Osteoblast (primary cell): ENCODE results near the gene ENHO. TPM values are rescaled to one million over a fixed set of nuclear protein-coding genes. Genes with fewer than 3 reads are reported as not detected.
A peak's percentile ranks its signal among the peaks of the same experiment; 100 is the strongest.

Experiments used
- DNase-seq: peaks from one replicate; pipeline ENCODE4 v3.0.0; 2011; ENCODE audit warnings: low spot score, mixed read lengths; ENCODE audit not compliant: insufficient read length; ENCODE audit errors: missing footprints
- H2AFZ ChIP-seq: 2 replicates; pipeline ENCODE4 v1.6.0; 2011; ENCODE audit warnings: mild to moderate bottlenecking, low read length
- H3K27ac ChIP-seq: 2 replicates; pipeline ENCODE4 v1.5.1; 2011; ENCODE audit warnings: mild to moderate bottlenecking, low read depth, low read length, moderate library complexity
- H3K27me3 ChIP-seq: 2 replicates; pipeline ENCODE4 v1.6.0; 2012; ENCODE audit warnings: mild to moderate bottlenecking, control low read depth, inconsistent platforms, low read length, moderate library complexity; ENCODE audit not compliant: insufficient read depth
- H3K36me3 ChIP-seq: 2 replicates; pipeline ENCODE4 v1.5.1; 2011; ENCODE audit warnings: mild to moderate bottlenecking, low read length, control low read depth, moderate library complexity; ENCODE audit not compliant: insufficient read depth
- H3K4me1 ChIP-seq: 2 replicates; pipeline ENCODE4 v1.5.1; 2011; ENCODE audit warnings: mild to moderate bottlenecking, low read length, control low read depth, moderate library complexity; ENCODE audit not compliant: insufficient read depth
- H3K4me2 ChIP-seq: 2 replicates; pipeline ENCODE4 v1.6.0; 2011; ENCODE audit warnings: mild to moderate bottlenecking, low read length; ENCODE audit not compliant: insufficient read depth
- H3K4me3 ChIP-seq: fragments of 200-600 bp; sonication (generic); 3 replicates; pipeline ENCODE4 v1.5.1; 2012; ENCODE audit warnings: mild to moderate bottlenecking, low read length, inconsistent platforms; ENCODE audit not compliant: insufficient read depth
- H3K79me2 ChIP-seq: 2 replicates; pipeline ENCODE4 v1.6.0; 2012; ENCODE audit warnings: mild to moderate bottlenecking, low read length, control low read depth, inconsistent platforms; ENCODE audit not compliant: insufficient read depth
- H3K9me3 ChIP-seq: 2 replicates; pipeline ENCODE4 v1.5.1; 2011; ENCODE audit warnings: low read depth, low read length, control low read depth
- H4K20me1 ChIP-seq: 2 replicates; pipeline ENCODE4 v1.6.0; 2012; ENCODE audit warnings: mild to moderate bottlenecking, low read length, control low read depth; ENCODE audit not compliant: insufficient read depth
- total RNA-seq: library from RNA; depleted of rRNA; stranded (reverse); fragments of >200 nt; gene quantifications from 2 replicates; pipeline ENCODE4 v1.2.3, GENCODE V29; 2012
- TF ChIP-seq, protein P1 (sequence below): IDR thresholded peaks from 2 replicates; pipeline ENCODE4 v1.5.1; 2011; ENCODE audit warnings: mild to moderate bottlenecking, low read depth, low read length, moderate library complexity; ENCODE audit errors: extremely low read depth

The ENHO gene
- total RNA-seq, 1 donor = under 0.01 TPM

- H3K27me3 ChIP-seq = peaks cover 5% of the 10 kb centered on the region
Measured at GRCh38 chr9:34558919-34559623, 36.3 kb upstream of the ENHO start.

DNA sequence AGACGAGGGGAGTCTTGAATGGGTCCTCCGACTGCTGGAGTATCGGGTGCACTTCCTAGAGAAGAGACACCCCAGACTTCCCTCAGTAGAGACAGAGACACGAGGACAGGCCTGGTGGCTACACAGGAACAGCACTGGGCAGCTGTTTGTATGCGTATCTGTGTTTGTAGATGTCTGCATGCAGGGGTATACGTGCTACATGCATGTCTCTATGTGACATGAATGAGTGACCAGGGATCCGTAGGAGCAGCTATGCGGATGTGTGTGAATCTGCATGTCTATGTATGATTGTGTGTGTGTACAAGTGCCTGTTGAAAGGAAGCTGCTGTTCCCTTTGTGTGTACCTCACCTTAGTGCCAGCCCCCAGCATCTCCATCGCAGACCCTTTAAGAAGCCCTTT, 35.6 kb upstream of the ENHO start:
- TF ChIP-seq, protein P1, sequence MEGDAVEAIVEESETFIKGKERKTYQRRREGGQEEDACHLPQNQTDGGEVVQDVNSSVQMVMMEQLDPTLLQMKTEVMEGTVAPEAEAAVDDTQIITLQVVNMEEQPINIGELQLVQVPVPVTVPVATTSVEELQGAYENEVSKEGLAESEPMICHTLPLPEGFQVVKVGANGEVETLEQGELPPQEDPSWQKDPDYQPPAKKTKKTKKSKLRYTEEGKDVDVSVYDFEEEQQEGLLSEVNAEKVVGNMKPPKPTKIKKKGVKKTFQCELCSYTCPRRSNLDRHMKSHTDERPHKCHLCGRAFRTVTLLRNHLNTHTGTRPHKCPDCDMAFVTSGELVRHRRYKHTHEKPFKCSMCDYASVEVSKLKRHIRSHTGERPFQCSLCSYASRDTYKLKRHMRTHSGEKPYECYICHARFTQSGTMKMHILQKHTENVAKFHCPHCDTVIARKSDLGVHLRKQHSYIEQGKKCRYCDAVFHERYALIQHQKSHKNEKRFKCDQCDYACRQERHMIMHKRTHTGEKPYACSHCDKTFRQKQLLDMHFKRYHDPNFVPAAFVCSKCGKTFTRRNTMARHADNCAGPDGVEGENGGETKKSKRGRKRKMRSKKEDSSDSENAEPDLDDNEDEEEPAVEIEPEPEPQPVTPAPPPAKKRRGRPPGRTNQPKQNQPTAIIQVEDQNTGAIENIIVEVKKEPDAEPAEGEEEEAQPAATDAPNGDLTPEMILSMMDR = no peak
- Histone ChIP-seq H3K79me2 (no peaks in the 10 kb centered on the region), H3K4me2 (no peak overlapping the region), H4K20me1 (no peaks in the 10 kb centered on the region), H3K9me3 (no peaks in the 10 kb centered on the region), H3K4me1 (no peaks in the 10 kb centered on the region), H3K36me3 (no peaks in the 10 kb centered on the region), H3K27ac (no peak overlapping the region), H2AFZ (no peak overlapping the region), H3K27me3 (peaks cover 9% of the 10 kb centered on the region), H3K4me3 (no peak overlapping the region)
- peak; percentile 79 for DNase-seq

More at GRCh38 chr9:34558919-34559623, 36.3 kb upstream of the ENHO start:
- H3K9me3 ChIP-seq = no peaks in the 10 kb centered on the region
- no peaks in the 10 kb centered on the region for H3K36me3 ChIP-seq
- no peak overlapping the region for H3K4me2 ChIP-seq
- H4K20me1 ChIP-seq = no peaks in the 10 kb centered on the region
- H3K27ac ChIP-seq = no peak overlapping the region
- H3K4me3 ChIP-seq = no peak overlapping the region
- no peaks in the 10 kb centered on the region for H3K79me2 ChIP-seq
- TF ChIP-seq, protein P1 = no peak
- no peak overlapping the region for H2AFZ ChIP-seq
- DNase-seq = no peak
- no peaks in the 10 kb centered on the region for H3K4me1 ChIP-seq

DNA sequence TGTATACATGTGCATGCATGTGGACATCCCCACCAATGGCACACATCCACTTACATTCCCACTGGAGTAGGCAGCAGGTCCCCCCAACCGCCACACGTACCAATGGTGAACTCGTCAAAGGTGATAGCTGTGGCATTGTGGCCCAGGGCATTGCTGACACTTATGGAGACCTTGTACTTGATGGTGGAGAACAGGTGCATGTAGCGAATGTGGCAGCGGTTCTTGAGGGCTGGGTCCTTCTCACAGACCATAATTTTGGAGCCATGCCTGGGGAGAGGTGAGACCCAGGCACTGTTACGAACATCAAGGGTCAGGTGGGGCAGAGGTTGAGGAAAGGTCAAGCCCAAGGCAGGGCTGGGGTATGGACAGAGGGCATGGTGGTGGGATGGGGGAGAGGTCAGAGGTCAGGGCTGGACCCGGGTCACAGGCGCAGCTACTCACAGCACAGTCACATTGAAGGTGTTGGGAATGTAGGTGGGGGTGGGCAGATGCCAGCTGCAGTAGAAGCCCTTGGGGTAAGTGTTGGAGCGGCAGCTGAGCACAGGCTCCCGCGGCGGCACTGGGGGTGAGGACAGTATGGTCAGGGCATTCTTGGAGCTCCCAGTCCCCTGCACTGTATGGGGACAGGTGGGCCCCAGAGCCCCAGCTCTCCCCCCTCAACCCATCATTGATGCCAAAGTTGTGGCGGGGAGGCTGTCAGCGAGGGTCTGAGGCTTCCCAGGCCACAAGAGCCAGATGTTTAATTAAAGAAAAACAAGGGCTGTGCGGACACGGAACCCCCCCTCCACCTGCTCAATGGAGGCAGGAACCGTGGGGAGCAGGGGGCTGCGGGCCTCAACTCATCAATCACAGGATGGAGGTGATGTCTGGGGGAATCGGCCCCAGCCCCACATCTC, 34.9 kb upstream of the ENHO start:
- peak; percentile 58 for DNase-seq
- Histone ChIP-seq H3K27me3 (peaks cover 10% of the 10 kb centered on the region), H3K4me1 (no peaks in the 10 kb centered on the region), H4K20me1 (no peaks in the 10 kb centered on the region), H3K27ac (no peak overlapping the region), H3K79me2 (no peaks in the 10 kb centered on the region), H3K9me3 (no peaks in the 10 kb centered on the region), H3K4me2 (no peak overlapping the region), H2AFZ (no peak overlapping the region), H3K36me3 (no peaks in the 10 kb centered on the region), H3K4me3 (no peak overlapping the region)
- TF ChIP-seq, protein P1 = no peak

DNA sequence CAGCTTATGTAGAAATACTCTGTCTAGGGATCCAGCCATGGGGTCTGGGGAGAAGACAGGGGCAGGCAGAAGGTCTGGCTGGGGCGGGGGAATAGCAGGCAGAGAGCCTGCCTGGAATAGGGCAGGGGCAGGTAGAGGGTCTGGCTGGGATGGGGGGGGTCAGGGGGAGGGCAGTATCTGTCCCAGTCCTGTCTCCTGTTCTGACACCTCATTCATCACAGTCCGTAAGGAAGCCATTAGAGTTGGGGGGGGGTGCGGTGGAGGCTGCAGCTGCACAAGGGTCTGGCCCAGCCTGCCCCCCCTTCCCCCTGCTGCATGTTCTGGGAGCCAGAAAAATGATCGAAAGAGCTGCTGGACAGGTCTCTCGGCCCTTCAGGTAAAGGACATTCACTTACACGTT, 34.2 kb upstream of the ENHO start:
- no peaks in the 10 kb centered on the region for H3K4me1 ChIP-seq
- H3K4me2 ChIP-seq = no peak overlapping the region
- no peaks in the 10 kb centered on the region for H3K36me3 ChIP-seq
- no peaks in the 10 kb centered on the region for H4K20me1 ChIP-seq
- H3K4me3 ChIP-seq = no peak overlapping the region
- DNase-seq = peak; percentile 90
- H3K27me3 ChIP-seq = peaks cover 10% of the 10 kb centered on the region
- TF ChIP-seq, protein P1 = no peak
- H3K9me3 ChIP-seq = no peaks in the 10 kb centered on the region
- no peak overlapping the region for H2AFZ ChIP-seq
- H3K27ac ChIP-seq = no peak overlapping the region
- no peaks in the 10 kb centered on the region for H3K79me2 ChIP-seq
